Gastroesophageal sphincter (tissue), 3 donors: ENCODE data around the gene TSPAN7.

Source experiments
- CTCF ChIP-seq, 4 experiments: fragments of 200-600 bp in 2 of 4; fragments of 450-650 bp in 2 of 4; sonication (generic) in 1 of 4; IDR thresholded peaks; one replicate each; pipeline ENCODE4 v1.5.1; 2017 to 2019; ENCODE audit warnings: antibody characterized with exemption in 4 of 4, mild to moderate bottlenecking in 2 of 4, moderate library complexity in 2 of 4
- POLR2A ChIP-seq, 2 donors: fragments of 450-650 bp; IDR thresholded peaks; one replicate each; pipeline ENCODE4 v1.6.1; 2017; ENCODE audit warnings: antibody characterized with exemption in 2 of 2, mild to moderate bottlenecking in 2 of 2, moderate library complexity in 1 of 2
- POLR2AphosphoS5 ChIP-seq: sonication (generic); formaldehyde crosslinking; IDR thresholded peaks from one replicate; pipeline ENCODE4 v1.6.1; 2017; ENCODE audit warnings: antibody characterized with exemption

- no peak for TF ChIP-seq POLR2A (IDR thresholded peaks at IDR 0.05)
- TF ChIP-seq CTCF (IDR thresholded peaks at IDR 0.05): peak in 3 of 4 experiments; percentile 19 to 45 (median 39)
- TF ChIP-seq POLR2AphosphoS5: no peak
Measured at GRCh38 chrX:38654302-38654701, 93.0 kb downstream of the TSPAN7 start.
